ENCODE results near the gene XPO6.

XPO6 gene

GRCh38 chr16:28062261-28062846 lies 149.4 kb downstream of the XPO6 start:
- TF ChIP-seq CTCF (IDR thresholded peaks at IDR 0.05; ENCODE audit: low read length, missing control alignments) = no peak
- DNase-seq (ENCODE audit: low read depth) = no peak
- no peak overlapping the region for H3K4me3 ChIP-seq (replicated peaks; ENCODE audit: low read depth, low read length)

- no peak overlapping the region for H3K4me3 ChIP-seq (replicated peaks; ENCODE audit: low read depth, low read length)
- no peak for DNase-seq (ENCODE audit: low read depth)
- no peak for TF ChIP-seq CTCF (IDR thresholded peaks at IDR 0.05; ENCODE audit: low read length, missing control alignments)
These were observed 150.2 kb downstream of the XPO6 start for GRCh38 chr16:28061352-28062101.

GRCh38 chr16:28059841-28060575 lies 151.8 kb downstream of the XPO6 start:
- DNase-seq (ENCODE audit: low read depth) = no peak
- H3K4me3 ChIP-seq (replicated peaks; ENCODE audit: low read depth, low read length) = no peak overlapping the region
- TF ChIP-seq CTCF (IDR thresholded peaks at IDR 0.05; ENCODE audit: low read length, missing control alignments) = no peak

GRCh38 chr16:28058839-28059589 lies 152.8 kb downstream of the XPO6 start:
- DNase-seq (ENCODE audit: low read depth) = no peak
- no peak overlapping the region for H3K4me3 ChIP-seq (replicated peaks; ENCODE audit: low read depth, low read length)
- no peak for TF ChIP-seq CTCF (IDR thresholded peaks at IDR 0.05; ENCODE audit: low read length, missing control alignments)

DNA sequence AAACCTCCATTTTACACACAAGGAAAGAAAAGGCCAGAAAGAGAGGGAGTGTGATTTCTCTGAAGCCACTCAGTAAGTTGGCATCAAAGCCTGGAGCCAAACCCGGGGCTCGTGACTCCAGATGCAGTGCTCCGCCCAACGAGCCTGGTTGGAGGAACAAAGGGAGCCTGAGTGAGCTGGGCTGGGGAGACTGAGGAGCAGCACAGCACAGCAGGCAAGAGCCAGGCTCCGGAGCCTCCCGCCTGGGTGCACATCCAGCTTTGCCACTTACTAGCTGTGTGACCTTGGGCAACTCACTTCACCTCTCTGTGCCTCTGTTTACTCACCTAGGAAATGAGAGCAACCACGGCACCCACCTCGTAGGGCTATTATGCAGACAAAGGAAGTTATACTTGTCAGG lies 153.8 kb downstream of the XPO6 start:
- DNase-seq (ENCODE audit: low read depth) = no peak
- no peak overlapping the region for H3K4me3 ChIP-seq (replicated peaks; ENCODE audit: low read depth, low read length)
- TF ChIP-seq CTCF (IDR thresholded peaks at IDR 0.05; ENCODE audit: low read length, missing control alignments) = no peak

- TF ChIP-seq CTCF (IDR thresholded peaks at IDR 0.05; ENCODE audit: low read length, missing control alignments) = no peak
- no peak overlapping the region for H3K4me3 ChIP-seq (replicated peaks; ENCODE audit: low read depth, low read length)
- no peak for DNase-seq (ENCODE audit: low read depth)
These were observed 158.3 kb downstream of the XPO6 start for GRCh38 chr16:28053461-28053860.

All from fibroblast of pulmonary artery (primary cell).